GM19467 (cell line): Measurements from ENCODE around the gene ACBD4.

Experiments
- ATAC-seq: cut with Tn5 transposase; IDR thresholded peaks from one replicate; pipeline ENCODE4 v1.9.1; 2021; ENCODE audit warnings: mild to moderate bottlenecking, moderate library complexity; ENCODE audit not compliant: unreplicated experiment

The ACBD4 gene, protein sequence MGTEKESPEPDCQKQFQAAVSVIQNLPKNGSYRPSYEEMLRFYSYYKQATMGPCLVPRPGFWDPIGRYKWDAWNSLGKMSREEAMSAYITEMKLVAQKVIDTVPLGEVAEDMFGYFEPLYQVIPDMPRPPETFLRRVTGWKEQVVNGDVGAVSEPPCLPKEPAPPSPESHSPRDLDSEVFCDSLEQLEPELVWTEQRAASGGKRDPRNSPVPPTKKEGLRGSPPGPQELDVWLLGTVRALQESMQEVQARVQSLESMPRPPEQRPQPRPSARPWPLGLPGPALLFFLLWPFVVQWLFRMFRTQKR

DNA sequence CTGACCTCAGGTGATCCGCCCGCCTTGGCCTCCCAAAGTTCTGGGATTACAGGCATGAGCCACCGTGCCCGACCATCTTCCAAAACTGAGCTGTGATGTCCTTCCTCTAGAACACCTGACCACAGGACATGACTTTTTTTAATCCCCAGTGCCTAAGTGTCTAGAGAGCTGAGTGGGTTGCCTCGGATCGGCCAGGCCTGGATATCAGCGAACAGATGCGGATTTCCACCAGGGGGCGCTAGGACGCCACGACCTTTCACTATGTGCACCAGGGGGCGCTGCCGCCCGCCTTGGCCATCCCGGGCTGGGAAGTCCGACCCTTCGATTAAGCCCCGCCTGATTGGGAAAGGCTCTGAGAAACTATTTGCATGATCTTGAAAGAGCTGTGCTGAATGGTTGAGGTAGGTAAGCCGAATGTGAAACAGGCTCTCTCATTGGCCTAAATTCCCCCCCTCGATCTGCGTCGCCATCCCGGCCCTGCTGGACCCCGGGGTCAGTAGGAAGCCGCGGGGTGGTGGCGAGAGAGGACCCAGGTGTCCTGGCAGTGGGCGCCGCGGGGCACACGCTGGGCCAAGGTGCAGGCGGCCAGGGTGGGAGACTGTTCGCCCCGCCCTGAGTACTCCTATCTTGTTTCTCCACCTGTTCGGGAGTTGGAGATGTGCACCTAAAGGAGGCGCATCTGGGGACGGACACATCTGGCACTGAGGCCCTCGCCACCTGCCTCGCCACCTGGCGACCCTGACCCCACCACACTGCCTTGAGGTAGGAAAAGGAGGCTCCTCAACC, at the start of gene ACBD4:
Gene ACBD4 (plus strand): TSS at position 496 of the 786 bp plus-strand sequence. CDS start 458 bp downstream, outside the sequence.
- ATAC-seq, result peak; percentile 77

DNA sequence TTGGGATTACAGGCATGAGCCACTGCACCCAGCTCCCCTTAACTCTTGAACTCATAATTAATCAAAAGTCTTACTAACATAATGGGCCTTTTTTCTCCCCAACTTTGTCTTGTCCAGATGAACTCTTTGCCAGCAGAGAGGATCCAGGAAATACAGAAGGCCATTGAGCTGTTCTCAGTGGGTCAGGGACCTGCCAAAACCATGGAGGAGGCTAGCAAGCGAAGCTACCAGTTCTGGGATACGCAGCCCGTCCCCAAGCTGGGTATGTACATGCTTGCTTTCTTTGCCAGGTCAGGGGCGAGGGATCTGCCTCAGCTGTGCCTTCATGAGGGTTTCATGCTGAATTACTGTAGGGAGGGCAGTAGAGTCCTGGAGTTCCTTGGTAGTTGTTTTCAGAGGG, 49.1 kb upstream of the ACBD4 start:
- ATAC-seq, result no peak

DNA sequence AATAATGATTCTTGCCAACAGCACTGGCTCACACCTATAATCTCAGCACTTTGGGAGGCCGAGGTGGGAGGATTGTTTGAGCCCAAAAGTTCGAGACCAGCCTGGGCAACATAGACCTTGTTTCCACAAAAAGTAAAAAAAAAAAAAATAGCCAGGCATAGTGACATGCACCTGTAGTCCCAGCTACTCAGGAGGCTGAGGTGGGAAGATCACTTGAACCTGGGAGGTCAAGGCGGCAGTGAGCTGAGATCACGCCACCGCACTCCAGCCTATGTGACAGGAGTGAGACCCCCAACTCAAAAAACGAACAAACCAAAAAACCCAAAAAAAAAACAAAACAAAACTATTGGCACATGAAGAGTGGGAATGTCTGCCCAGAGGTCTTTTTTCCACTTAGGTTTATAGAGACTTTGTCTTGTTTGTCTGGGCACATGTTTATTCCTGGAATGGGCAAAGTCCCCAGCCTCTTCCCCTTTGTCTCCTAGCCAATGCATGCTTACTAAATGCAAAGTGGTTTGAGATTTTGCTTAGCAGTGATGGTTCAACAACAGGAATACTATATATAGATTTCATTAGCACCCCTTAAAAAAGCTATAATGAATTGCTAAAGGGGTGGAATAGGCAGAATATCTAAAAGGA, 48.5 kb upstream of the ACBD4 start:
- ATAC-seq, result no peak

DNA sequence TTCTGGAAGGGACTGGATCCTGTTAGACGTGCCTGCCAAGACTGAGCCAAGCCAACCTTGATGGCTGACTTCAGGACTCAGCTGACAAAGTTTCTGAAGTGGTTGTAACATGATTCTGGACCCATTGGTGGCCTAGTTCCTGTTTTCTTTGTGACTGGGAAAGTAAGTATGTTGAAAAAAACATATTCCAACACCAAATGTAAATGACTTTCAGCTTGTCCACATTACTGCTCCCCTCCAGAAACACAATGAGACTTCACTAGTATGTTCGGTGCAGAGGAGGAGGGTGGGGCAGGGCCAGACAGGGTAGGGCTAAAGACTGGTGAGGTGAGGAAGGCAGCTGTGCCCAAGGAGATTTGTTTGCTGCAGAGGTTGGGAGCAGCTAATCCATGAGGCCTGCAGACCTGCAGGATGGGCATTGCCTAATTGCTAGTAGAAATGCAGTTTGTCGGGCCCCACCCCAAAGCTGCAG, 47.9 kb upstream of the ACBD4 start:
- no peak for ATAC-seq

DNA sequence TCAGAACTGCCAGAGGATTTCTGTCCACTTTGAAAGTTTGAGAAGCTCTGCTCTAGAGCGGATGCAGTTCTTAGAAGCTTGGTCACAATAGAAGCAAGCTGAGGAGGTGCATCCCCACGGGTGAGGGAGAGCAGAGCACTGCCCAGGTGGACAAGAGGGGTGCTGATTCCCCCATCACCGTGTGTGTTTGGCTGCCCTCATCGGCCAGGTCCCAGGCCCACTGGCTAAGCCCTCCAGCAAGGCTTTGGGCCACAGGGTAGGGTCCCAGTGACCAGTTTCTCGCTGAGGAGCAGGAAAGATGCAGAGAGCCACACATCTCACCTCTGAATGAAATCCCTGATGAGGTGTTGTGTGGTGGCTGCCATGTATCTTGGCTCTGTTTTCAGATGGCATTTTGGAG, 47.5 kb upstream of the ACBD4 start:
- ATAC-seq, result no peak

DNA sequence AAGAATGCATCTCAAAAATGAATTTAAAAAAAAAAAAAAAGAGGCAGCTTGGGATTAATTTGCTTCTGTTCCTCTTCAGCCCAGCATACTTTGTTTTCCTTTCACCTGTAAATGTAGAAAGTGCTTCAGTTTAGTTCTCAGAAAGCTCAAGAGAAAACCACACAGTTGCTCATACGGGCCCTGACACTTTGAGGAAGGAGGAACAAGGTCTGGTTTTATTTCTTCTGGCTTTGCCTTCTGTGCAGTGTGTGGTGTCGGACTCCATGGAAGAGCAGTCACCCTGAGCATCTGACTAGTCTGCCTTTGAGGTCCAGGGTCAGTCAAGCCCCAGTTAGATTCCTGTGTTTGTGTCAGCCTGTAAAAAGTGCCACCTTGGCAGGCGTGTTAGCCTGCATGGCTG, 46.7 kb upstream of the ACBD4 start:
- no peak for ATAC-seq

DNA sequence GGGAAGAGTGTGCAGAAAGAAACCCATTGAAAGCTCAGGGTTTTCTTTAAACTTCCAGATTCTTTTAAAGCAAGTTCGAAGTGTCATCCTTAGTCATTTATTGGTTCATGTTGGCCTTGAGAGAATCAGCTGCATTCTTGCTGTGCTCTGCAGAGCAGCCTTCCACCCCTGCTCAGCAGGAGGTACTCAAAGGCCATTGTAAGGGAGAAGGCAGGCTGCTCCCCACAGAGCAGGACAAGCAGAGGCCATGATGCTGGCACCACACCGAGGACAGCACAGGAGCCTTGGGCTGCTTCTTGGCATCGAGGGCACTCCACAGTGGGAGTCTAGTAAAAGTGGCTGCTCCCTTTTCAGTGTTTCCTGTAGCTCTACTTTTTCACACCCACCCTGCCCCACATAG, 44.8 kb upstream of the ACBD4 start:
- ATAC-seq, result no peak

DNA sequence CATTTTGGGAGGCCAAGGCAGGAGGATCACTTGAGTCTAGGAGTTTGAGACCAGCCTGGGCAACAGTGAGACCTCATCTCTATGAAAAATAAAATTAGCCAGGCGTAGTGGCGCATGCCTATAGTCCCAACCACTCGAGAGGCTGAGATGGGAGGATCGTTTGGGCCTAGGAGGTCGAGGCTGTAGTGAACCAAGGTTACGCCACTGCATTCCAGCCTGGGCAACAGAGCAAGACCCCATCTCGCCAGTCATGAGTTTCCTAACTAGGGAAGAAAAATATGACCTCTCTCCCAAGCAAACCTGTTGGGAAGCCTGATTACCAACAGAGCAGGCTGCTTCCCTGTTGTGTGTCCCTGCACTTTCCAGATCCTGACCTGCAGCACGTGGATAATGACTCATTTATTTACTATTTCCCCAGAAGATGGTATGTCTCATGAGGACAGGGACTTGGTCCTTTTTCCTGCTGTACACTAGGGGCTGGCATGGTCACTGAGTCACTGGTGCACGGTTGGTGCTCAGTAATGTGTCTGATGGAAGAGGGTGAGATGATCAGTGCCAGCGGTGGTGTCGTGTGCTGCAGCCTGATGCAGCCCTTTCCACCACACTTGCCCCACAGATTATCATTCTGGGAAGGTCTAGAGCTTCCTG, 43.6 kb upstream of the ACBD4 start:
- no peak for ATAC-seq

DNA sequence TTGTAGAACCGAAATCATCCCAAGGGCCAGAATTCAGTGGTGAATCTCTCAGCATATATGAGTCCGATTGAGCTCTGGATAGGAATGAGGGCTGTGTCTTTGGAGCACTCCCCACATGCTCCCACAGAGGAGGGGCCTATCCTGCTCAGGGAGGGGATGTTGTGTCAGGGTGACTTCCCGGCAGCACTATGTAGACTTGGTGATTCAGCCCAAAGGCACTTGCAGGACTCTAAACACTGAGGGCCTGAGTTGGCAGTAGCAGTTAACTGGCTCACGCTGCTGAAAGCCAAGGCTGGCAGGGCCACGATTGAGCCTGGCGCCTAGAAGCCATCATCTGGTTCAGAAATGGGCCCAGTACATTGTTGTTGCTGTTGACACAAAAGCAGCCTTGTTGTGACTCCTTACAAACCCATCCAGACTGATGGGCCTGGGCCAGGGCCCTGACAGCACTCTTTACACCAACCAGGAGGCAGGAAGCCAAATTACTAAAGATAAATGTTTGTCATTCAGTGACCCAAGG, 42.5 kb upstream of the ACBD4 start:
- no peak for ATAC-seq

DNA sequence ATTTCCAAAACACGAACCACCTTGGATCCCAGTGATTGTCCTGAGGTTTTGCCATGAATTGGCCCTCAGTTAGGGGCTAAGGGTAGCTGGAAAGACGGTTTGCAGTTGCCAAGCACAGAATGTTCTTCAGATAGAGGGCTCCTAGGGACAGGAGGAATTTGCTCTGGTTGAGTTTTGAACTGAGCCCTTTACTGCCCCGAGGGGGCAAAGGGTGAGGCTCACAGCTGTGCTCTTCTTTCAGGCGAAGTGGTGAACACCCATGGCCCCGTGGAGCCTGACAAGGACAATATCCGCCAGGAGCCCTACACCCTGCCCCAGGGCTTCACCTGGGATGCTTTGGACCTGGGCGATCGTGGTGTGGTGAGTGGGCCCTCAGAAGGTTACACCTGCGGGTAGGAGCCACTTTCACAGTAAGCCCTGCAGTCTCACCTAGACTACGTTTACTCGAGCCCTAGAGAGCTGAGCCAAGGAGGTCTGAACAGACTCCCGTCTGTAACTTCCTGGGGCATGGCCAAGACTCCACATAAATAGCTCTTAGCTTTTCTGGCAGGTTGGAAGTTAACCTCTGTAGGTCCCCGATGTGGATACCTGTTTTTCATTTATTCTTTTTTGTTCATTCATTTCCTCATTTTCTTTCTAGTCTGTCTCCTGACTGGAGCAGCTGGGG, 41.9 kb upstream of the ACBD4 start:
- no peak for ATAC-seq

DNA sequence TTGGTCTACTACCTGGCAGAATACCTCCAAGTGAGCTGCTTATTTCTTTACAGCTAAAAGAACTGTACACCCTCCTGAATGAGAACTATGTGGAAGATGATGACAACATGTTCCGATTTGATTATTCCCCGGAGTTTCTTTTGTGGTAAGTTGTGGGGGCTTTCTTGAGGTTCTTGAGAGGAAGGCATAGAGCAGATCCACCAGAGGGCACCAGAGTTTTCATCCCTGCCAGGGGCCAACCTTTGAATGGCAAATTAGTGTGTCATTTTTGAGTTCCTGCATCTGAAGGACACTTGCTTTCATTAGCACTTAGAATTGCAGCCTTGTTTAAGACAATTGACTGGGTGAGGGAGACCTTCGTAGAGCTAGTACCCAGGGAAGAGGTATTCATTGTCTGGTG, 39.3 kb upstream of the ACBD4 start:
- no peak for ATAC-seq

DNA sequence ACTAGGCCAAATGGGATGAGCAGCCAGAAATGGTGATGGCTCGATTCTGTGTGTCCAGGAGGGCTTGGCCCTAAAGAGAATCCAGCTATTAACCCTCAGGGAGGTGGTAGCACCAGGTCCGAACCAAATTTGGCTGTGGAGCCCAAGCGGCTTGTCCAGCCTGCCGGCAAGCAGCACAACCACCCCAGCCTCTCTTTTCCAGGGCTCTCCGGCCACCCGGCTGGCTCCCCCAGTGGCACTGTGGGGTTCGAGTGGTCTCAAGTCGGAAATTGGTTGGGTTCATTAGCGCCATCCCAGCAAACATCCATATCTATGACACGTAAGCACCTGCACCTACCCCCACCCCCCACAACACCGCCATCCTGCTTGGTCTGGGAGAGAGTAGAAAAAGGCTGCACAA, 38.6 kb upstream of the ACBD4 start:
- no peak for ATAC-seq

DNA sequence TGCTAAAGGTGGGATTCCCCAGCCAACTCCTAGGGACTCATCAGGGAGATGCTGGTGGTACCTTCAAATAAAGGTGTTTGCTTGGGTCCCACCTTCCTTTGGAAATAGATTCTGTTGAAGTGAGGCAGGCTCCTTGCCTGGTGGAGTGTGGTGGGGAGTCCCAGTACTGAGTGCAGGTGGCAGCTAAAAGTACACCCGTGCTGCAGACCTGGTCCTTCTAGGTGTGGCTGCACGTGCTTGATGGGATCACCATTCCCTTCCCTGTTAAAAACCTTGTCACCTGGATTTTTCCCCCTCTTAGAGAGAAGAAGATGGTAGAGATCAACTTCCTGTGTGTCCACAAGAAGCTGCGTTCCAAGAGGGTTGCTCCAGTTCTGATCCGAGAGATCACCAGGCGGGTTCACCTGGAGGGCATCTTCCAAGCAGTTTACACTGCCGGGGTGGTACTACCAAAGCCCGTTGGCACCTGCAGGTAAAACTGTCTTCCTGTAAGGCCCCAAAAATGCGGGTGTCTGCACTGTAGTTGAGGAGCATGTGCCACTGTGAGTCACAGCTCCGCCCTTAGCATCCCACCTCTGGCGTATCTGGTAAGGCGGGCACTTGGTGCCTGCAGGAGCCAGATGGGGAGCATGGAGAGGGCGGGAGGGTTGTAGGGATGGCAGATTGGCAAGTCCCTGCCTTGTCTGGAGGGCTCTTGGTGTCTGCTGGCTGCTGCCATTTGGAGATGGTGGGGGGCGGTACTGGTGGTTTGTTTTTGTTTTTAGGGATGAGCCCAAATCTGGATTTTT, 37.2 kb upstream of the ACBD4 start:
- ATAC-seq, result no peak

DNA sequence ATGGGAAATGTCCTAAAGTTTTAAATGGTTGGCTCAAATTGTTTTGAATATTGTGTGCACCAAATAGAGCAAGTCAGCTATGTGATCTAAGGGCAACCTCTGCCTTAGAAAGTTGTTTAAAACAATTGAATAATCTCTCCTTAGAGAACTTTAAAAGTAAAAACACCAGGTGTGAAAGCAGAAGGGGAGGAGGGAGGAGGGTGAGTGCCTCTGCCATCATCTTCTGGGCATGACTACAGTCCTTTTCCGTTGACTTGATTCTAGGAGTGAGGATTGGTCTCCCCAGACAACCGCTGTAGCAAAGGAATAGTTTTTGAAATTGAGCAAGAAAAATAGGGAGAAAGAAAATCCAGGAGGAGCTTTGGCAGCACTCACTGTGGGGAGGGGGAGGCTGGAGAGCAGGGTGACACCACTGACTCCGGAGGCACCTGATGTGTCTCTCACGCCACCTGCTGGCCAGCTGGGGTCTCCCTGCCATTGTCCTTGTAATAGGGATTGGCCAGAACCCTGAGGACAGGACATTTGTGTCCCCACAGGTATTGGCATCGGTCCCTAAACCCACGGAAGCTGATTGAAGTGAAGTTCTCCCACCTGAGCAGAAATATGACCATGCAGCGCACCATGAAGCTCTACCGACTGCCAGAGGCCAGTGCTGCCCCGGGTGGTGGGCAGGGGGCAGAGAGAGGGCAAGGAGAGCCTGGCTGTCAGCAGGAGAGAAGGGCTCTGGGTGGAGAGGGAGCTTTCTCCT, 36.4 kb upstream of the ACBD4 start:
- no peak for ATAC-seq

DNA sequence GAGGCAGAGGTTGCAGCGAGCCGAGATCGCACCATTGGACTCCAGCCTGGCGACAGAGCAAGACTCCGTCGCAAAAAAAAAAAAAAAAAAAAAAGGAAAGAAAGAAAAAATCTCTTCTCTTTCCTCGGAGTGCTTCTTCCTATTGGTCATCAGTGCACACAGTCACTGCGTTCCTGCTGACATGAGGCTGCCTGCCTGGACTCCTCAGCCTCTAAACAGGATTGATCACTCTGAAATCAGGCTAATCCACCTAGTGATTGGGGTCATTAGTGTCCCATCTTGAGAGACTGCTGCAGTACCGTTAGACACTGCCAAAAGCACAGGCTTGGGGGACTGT, 34.0 kb upstream of the ACBD4 start:
- ATAC-seq, result no peak

DNA sequence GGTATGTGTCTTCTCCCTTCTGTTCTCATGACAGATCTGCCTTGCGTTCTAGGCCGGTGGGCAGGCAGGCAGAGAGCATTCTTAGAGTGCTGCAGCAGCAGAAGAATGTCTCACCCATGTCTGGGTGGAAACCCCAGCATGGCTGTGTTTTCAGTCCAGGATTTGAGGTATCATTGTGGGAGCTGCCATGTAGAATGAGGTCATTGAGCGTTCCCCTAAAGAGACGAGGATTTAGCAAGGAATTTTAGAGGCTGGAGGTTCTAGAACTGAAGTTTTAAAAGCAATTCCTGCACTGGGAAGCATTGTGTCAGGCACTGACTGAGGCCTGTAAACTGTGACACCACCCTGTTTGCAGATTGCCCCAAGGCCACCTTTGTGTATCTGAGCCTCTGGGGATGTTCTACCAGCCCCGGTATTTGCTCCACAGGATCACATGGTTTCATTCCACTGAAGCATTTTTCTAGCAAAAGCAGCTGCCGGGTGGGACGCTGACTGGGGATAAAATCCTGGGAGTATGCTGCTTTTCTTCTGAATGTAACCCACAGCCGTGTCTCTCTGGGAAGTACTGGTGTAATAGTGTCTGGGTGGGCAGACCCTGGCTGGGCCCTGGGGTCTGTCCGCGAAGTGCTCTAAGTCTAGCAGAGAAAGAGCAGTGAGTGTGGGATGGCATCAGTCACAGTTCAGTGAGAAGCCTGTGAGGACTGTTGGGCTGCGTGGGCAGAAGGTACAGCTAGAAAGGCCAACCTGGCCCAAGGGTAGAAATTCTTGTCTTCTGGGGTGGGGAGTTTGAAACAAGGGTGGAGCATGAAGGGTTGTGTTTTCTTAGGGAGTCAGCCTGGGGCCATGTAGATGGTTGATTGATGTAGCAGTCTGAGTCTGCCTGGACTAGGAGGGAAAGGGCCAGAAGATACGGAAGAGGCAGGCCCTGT, 33.3 kb upstream of the ACBD4 start:
- ATAC-seq, result no peak

DNA sequence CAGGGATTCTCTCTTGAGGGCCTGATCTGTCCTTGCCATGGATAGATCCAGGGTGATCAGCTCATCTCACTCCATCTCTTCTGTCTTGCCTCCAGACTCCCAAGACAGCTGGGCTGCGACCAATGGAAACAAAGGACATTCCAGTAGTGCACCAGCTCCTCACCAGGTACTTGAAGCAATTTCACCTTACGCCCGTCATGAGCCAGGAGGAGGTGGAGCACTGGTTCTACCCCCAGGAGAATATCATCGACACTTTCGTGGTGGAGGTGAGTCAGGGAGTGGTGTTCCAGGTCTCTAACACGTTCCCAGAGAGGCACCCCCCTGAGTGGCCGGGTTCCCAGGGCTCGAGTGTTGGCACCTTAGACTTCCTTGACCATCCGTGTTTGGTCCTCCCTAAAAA, 32.6 kb upstream of the ACBD4 start:
- no peak for ATAC-seq

DNA sequence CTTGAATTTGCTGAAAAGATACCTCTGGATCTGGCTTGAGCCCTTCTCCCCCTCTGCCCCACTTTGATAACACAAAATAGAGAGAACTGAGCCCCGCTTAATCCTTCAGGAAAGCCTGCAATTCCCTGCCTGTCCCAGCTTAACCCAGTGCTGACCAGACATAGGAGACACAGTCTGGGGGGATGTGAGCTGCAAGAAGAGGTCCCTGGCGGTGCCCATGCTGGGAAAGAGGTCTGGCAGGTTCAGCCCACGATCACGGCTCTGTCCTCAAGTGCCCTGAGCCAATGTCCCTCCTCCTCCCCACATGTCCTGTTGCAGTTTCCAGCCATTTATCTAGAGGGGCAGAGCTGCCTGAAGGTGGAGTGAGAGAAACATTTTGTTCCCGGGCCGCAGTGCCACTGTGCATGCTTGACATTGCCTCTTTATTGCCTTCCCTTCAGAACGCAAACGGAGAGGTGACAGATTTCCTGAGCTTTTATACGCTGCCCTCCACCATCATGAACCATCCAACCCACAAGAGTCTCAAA, 32.2 kb upstream of the ACBD4 start:
- no peak for ATAC-seq
